Peyer's patch (tissue), 4 donors: ENCODE results near the gene HSPA8.

Source experiments
- CTCF ChIP-seq, 6 experiments: fragments of 450-650 bp in 4 of 6; fragments of 200-600 bp in 2 of 6; sonication (generic) in 1 of 6; IDR thresholded peaks; one replicate each; pipeline ENCODE4 v1.5.1; 2017 to 2019; ENCODE audit warnings: antibody characterized with exemption in 6 of 6, mild to moderate bottlenecking in 3 of 6, moderate library complexity in 1 of 6
- POLR2A ChIP-seq, 2 donors: fragments of 450-650 bp; IDR thresholded peaks; one replicate each; pipeline ENCODE4 v1.5.1; 2017; ENCODE audit warnings: antibody characterized with exemption in 2 of 2, mild to moderate bottlenecking in 2 of 2, moderate library complexity in 2 of 2

- TF ChIP-seq POLR2A (IDR thresholded peaks at IDR 0.05) = no peak
- no peak for TF ChIP-seq CTCF (IDR thresholded peaks at IDR 0.05)
Measured at GRCh38 chr11:123107945-123108495, 46.1 kb upstream of the HSPA8 start.
